HT-29 (cell line): ENCODE data around the gene APOL5. TPM values are rescaled to one million over a fixed set of nuclear protein-coding genes. Genes with fewer than 3 reads are reported as not detected.
"Not testable (repeated sequence)": the region's sequence is repeated elsewhere in the genome, so short reads cannot be mapped to it uniquely, and the experiment has no call there.

Experiments
- DNase-seq: peaks from one replicate; pipeline ENCODE4 v3.0.0-alpha.2; 2015; ENCODE audit warnings: low spot score
- total RNA-seq: library from RNA; depleted of rRNA; stranded (reverse); fragments of >200 nt; shearing (Covaris generic); gene quantifications from 2 replicates; pipeline ENCODE4 v1.2.3, GENCODE V29; 2014; rRNA removed

The APOL5 gene, protein sequence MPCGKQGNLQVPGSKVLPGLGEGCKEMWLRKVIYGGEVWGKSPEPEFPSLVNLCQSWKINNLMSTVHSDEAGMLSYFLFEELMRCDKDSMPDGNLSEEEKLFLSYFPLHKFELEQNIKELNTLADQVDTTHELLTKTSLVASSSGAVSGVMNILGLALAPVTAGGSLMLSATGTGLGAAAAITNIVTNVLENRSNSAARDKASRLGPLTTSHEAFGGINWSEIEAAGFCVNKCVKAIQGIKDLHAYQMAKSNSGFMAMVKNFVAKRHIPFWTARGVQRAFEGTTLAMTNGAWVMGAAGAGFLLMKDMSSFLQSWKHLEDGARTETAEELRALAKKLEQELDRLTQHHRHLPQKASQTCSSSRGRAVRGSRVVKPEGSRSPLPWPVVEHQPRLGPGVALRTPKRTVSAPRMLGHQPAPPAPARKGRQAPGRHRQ
- not detected in 2 replicates for total RNA-seq

DNA sequence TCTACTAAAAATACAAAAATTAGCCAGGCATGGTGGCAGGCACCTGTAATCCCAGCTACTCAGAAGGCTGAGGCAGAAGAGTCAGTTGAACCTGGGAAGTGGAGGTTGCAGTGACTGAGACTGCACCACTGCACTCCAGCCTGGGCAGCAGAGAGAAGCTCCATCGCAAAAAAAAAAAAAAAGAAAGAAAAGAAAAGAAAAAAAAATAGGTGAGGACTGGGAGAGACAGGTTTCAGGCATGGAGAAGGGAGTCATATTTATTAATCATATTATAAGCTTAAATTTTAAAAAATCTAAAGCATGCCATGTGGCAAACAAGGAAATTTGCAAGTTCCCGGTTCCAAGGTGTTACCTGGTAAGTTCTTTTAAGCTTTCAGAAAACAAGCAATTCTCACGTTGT lies at the start of gene APOL5:
TSS of gene APOL5 (plus strand) at position 301 of the 400 bp plus-strand sequence. CDS start at position 301, 0 bp downstream.
- no peak for DNase-seq

DNA sequence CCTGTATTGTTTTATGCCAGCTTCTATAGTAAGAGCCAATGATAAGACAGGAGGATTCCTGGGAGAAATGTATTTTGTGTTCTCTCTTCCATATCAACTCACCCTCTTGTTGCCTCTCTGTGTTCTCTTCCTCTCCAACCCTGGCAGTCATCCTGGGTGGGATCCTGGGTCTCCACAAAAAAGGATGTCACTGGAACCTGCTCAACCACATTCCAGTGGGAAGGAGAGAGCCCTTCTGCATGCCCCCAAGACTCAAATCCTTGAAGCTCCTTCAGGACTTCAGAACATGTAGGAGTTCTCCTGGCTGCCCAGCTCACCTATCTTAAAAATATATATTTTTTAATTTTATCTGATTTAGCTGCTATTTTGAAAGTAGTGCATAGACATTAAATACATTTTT lies 43.3 kb upstream of the APOL5 start:
- no peak for DNase-seq

DNA sequence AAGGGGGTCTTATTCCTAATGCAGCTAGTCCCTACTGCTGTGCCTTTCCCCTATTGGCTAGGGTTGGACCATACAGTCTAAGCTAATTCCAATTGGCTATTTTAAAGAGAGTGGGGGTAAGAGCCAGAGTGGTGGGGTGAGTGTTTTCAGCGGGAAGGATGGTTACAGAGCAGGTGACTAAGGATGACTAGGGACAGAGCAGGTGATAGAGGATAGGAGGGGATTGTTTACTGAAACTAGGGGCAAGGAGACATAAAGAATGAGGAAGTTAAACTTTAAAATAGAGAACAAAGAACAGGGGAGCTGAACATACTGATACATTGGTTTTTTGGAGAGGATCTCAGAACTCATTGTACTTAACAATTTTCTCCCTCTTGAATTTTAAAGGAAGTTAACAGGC lies 41.6 kb upstream of the APOL5 start:
- not testable (repeated sequence) for DNase-seq

DNA sequence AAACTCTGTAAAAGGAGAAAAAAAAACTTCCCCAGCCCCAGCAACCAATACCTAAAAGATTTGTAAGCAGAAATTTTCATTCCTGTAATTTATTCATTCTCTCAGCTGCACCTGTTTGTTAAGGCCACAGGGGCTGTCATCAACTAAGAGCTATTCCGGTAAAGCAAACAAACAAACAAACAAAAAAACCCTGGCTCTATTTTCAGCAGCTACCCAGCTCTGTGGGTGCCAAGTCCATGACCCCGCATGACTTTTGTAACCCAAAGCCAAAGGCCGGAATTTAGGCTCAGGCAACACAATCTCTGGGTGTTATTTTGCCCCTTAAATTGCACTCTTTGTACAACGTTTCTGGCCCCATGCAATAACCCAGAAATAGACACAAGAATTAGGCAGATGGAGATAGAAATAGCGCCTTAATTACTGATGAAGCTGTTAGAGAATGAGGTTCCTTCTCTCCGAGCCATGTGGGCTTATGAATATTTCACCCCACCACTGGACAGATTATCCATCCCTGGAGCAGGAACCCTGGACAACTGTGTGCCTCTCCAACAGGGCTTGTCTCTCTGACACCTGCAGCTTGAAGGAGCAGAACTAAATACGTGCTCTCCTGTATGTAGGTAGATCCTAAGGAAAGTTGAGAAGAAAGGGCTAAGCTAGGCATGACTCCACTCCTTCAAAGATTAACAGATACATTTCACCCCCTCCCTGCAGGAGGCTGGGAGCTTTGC lies 40.0 kb upstream of the APOL5 start:
- DNase-seq: no peak

DNA sequence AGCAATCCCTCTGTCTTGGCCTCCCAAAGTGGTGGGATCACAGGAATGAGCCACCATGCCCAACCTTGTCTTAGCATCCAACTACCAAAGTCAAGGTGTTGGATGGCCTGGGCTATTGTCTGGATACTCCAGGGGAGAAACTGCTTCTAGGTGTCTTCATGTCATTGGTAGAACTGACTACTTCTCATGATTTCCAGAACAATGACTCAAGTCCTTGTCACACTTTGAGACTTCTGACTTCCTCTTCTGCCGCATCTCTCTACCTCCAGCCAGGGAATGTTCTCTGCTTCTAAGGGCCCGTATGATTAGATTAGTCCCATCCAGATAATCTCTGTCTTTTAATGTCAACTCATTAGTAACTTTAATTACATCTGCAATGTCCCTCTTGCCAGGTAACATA lies 38.8 kb upstream of the APOL5 start:
- DNase-seq: no peak

DNA sequence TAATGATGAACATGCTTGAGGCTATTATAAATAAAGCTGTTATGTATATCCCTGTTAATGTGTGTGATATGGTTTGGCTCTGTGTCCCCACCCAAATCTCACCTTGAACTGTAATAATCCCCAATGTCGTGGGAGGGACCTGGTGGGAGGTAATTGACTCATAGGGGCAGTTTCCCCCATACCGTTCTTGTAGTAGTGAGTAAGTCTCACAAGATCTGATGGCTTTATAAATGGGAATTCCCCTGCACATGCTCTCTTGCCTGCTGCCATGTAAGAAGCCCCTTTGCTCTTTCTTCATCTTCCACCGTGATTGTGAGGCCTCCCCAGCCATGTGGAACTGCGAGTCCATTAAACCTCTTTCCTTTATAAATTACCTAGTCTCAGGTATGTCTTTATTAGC lies 38.2 kb upstream of the APOL5 start:
- DNase-seq: not testable (repeated sequence)

DNA sequence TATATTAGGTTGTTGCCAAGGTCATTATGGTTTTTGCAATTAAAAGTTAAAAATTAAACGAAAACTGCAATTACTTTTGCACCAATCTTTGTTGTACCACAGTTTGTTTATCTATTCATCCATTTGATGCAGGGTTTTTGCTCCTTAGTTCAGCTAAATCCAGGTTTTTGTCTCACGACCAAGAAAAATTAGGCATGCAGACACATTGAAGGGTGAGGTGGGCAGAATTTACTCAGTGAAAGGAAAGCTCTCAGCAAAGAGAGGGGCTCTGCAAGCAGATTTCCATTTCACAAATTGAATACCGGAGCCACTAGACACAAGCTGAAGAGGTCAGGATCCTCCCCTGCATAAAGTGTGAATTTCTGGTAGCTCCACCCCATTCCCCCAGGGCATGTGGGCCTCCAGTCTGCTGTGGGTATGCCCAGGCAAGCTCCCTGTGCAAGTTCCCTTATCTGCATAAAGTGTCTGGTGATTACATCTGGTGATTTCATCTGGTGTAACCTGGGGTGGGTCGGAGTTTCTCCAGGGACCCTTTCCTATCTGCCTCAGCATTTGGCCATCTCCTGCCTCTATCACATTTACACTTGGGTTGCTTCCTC lies 36.1 kb upstream of the APOL5 start:
- DNase-seq: no peak

DNA sequence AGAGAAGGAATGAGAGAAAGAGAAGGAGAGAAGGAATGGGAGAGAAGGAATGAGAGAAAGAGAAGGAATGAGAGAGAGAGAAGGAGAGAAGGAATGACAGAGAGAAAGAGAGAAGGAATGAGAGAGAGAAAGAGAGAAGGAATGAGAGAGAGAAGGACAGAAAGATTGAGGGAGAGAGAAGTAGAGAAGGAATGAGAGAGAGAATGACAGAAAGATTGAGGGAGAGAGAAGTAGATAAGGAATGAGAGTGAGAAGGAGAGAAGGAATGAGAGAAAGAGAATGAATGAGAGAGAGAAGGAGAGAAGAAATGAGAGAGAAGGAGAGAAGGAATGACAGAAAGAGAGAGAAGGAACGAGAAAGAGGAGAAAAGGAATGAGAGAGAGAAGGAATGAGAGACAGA lies 34.1 kb upstream of the APOL5 start:
- DNase-seq: no peak

DNA sequence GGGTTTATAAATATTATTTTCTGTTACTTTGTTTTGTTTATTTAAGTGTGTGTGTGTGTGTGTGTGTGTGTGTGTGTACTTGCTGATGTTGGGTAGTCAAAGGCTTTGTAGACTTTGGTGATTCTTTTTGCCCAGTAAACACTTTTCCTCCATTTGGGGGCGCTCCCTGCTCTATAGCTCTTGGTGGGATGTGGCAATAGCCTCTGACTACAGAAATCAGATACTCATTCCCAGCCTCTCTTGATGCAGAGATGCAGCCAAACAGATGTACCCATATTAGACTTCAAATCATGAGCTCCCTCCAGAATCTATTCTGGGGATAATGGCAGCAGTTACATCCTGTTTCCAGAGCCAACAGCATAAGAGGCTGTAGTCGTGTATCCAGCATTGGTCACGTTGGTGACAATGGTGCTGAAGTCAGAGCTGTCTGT lies 33.4 kb upstream of the APOL5 start:
- no peak for DNase-seq

DNA sequence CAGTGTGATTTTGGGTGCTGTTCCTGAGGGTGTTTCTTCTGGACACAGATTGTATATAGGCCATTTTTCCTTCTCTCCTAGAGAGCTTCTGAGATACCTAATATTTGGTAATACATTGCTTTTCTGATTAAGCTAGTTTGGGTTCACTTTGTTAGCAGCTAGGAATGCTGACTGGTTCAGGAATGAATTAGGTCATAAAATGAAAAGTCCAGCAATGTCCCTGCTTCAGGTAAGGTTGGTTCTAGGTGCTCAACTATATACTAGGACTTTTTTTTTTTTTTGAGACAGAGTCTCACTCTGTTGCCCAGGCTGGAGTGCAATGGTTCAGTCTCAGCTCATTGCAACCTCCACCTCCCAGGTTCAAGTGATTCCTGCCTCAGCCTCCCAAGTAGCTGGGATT lies 32.9 kb upstream of the APOL5 start:
- DNase-seq: no peak

DNA sequence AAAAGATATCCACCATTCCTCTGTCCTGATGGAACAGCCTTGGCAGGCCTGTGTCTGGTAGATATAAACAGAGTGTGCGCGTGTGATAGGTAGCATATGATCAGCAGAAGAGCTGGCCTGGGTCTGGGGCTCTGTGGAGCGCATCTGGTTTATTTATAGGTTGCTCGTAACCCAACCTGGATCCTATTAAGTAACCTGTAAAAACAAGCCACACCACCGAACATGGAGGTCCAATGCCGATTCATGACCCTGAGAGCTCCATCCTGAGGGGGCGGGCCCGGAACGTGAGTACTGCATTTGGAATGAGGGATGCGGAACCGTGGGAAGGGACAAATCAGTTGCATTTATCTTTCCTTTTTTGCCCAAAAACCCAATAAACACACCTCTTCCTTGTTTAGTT lies 31.9 kb upstream of the APOL5 start:
- DNase-seq: no peak

DNA sequence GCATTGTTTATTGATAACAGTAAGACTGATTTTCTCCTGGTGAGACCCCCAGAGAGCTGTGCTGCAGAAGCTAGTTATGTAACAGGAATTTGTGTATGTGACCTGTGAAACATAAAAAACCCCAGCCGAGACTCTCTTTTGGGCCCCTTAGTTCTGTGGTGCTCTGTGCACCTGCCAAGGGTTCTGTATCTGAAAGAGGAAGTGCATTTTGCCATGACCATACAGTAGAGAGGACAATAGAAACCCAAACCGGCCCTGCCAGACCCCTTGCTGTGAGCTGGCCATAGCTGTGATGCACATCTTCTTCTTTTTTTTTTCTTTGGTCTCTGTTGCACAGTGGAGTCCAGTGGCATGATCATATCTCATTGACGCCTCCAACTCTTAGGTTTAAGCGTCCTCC lies 31.4 kb upstream of the APOL5 start:
- no peak for DNase-seq

DNA sequence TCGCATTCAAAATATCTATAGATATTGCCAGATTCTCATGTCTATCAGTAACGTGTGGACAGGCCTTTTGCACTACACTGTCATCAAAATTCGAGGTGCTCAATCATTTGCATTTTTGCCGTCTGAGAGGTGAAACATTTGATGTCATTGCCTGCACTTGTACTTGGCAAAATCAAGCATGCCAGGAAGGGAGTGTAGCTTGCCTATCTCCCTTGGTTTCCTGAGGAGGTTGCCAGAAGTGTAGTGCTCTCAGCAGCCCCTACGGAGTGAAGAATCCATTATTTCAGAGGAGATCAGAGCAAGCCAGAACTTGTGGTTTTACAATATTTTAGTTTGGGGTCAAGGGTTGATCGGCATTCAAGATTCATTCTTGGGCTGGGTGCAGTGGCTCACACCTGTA lies 30.2 kb upstream of the APOL5 start:
- DNase-seq: no peak

DNA sequence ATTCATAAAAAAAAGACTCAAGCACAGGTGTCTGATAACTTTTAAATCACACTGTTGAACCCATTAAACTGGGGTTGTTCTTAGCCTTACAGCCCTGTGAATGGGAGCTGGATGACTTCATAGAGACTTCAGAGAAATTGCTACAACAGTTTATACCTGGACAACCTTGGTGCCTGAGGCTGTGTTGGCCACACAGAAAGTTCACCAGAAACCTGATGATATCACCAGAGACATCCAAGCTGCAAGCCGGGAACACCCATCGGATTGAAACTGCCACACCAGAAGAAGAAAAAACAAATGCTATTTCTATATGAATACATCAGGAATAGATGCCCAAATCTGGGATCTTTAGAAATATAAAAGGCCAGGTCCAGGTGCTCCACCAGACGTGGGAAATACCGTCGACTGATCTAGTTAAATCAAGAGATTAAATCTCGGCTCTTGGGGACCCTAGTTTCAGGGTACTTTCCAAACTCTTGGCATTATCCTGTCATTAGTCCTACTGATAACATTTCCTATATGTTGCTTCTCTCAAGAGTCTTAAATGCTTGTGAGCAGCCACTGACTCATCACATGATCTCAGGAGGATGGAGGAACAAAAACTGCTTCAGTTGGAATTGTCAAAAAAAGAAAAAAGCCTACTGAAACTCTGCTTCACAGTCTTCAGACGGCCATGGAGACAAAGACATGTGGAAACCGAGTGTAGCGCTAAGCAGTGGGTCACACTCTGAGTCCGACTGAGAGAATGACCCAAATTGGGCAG lies 28.6 kb upstream of the APOL5 start:
- DNase-seq: no peak

DNA sequence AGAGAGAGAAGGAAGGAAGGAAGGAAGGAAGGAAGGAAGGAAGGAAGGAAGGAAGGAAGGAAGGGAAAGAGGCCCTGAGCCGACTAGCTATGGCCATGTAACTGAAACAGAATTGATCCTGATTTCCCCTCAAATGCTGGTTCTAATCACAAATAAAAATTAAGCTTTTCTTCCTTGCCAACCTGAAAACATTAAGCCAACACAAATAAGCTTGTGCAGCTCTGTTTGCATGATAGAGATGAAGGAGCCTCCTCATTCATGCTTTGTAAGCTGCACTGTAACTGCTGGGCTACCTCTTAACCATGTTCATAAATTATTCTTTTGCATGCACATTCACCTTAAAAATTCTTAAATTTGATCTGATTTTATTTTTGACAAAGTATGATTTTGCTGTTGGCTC lies 27.7 kb upstream of the APOL5 start:
- no peak for DNase-seq

DNA sequence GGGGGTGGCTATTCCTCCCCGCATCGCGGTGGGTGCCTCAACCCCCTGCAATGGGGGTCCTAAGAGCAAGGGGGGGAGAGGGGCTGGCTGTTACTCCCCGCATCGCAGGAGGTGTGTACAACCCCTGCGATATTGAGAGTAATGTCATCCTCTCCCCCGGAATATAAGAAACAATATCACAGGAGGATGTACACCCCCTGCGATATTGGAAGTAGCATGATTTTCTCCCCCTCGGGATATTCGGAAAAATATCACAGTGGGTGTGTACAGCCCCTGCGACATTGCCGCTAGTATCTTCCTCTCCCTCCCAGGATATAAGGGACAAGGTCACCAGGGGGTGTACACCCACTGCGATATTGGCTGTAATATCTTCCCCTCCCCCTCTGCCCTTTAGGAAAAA lies 22.5 kb upstream of the APOL5 start:
- no peak for DNase-seq

DNA sequence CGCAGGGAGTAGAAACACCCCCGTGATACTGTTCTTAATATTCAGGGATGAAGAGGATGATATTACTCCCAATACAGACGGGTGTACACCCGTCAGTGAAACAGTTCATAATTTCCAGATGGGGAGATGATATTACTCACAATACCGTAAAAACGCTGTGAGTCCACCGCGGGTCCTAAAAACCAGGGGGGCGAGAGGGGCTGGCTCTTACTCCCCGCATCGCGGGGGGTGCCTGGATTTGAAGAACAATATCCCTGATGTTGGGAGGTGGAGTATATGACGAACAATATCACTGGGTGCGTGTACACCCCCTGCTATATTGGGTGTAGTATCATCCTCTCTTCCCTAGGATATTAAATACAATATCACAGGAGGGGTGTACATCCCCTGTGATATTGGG lies 20.5 kb upstream of the APOL5 start:
- no peak for DNase-seq

DNA sequence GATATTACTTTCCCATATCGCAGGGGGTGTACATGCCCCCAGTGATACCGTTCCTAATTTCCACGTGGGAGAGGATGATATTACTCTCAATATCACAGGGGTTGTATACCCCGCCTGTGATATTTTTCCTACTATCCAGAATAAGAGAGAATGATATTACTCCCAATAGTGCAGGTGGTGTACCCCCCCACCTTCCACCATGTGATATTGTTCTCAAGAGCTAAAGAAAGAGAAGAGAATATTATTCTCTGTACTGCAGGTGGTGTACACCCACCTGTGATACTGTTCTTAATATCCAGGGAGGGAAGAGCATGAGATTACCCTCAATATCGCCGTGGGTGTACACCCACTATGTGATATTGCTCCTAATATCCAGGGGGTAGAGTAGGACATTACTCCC lies 17.8 kb upstream of the APOL5 start:
- not testable (repeated sequence) for DNase-seq

DNA sequence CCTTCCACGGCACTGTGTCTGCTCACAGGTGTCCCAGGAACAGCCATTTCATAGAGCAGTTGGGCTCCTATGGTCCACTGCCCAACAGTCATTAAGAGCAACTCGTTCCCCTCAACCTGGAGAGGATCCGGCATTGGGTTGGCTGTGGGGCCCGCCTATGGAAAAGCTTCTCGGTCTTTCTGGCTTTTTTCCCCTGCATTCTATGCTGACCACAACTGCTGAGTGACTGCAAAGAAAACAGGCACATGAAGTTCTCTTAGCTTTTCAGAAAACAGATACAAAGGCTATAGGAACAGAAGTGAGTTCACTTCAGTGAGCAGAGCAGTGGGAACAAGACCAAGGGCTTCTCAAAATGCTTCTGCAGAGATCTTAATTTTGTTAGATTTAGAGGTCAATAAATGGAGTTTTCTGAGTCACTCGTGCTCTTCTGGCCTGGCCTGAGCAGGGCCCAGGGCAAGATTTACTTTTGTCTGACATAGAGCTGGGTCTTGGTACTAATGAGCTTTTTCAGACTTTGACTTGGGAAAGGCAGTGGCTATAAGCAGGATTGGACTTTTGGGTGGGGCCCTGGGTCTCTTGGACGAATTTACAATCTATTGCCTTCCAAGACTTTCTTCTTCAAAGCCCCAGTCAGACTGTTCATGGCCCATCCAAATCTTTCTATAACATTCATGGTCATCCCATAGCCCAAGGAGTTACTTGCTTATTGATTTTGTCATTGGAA lies 13.6 kb upstream of the APOL5 start:
- no peak for DNase-seq

DNA sequence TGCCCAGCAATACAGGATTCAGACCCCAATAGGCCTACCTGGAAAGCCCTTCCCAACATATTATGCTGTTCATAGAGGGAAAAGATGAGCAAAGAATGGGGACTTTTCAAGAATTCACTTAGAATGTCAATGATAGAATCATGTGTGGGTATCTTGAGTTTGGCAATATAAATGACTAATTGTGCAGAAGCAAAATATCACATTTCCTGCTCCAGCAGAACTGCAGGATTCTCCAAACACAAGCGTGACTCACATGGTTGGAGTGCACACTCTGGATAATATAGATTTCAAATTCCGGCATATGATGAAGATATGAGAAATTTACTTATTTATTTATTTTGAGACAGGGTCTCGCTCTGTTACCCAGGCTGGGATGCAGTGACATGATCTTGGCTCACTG lies 12.5 kb upstream of the APOL5 start:
- no peak for DNase-seq

DNA sequence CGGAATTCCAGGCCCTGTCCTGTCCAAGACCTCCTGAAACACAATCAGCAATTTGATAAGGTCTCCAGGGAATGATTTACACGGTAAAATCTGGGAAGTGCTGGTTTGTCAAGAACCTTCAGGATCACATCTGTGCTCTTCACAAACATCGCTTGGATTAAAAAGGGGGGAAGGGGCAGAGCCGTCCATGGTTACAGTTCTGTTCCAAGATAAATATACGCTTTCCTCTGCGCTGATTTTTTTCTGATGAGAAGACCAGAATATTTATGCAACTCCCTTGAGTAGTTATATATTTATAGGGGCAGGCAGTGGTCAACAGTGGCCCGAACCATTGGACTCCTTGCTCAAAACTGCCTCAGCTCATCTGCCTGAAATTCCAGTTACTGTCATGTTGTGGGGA lies 9.2 kb upstream of the APOL5 start:
- DNase-seq: no peak
